H9 (cell line): ENCODE data around the gene TBC1D8. TPM values are rescaled to one million over a fixed set of nuclear protein-coding genes. Genes with fewer than 3 reads are reported as not detected.

Source experiments
- DNase-seq: peaks from one replicate; pipeline ENCODE4 v3.0.0-alpha.2; 2017
- H2AFZ ChIP-seq: one replicate; pipeline ENCODE4 v1.6.1; 2013; ENCODE audit warnings: mild to moderate bottlenecking, low read length, control low read depth, moderate library complexity
- H2AK5ac ChIP-seq: 2 replicates; pipeline ENCODE4 v1.6.1; 2013; ENCODE audit warnings: low read length, control low read depth, mixed read lengths; ENCODE audit not compliant: insufficient read length
- H2BK120ac ChIP-seq: one replicate; pipeline ENCODE4 v1.6.1; 2013; ENCODE audit warnings: low read depth, mild to moderate bottlenecking, low read length, control low read depth, inconsistent platforms; ENCODE audit not compliant: poor library complexity, severe bottlenecking
- H2BK12ac ChIP-seq: 2 replicates; pipeline ENCODE4 v1.6.1; 2013; ENCODE audit warnings: low read length, control low read depth, mixed read lengths, low read depth; ENCODE audit not compliant: insufficient read length
- H2BK15ac ChIP-seq: 2 replicates; pipeline ENCODE4 v1.6.1; 2013; ENCODE audit warnings: low read depth, low read length, control low read depth
- H2BK20ac ChIP-seq: one replicate; pipeline ENCODE4 v1.6.1; 2013; ENCODE audit warnings: low read depth, mild to moderate bottlenecking, low read length, control low read depth, inconsistent platforms; ENCODE audit not compliant: poor library complexity, severe bottlenecking
- H2BK5ac ChIP-seq: 2 replicates; pipeline ENCODE4 v1.6.1; 2013; ENCODE audit warnings: low read length, control low read depth, mixed read lengths; ENCODE audit not compliant: insufficient read length
- H3K14ac ChIP-seq: 2 replicates; pipeline ENCODE4 v1.6.1; 2013; ENCODE audit warnings: low read length, control low read depth; ENCODE audit not compliant: insufficient read depth
- H3K18ac ChIP-seq: 2 replicates; pipeline ENCODE4 v1.6.1; 2013; ENCODE audit warnings: low read depth, mild to moderate bottlenecking, mixed read lengths, low read length, control low read depth; ENCODE audit not compliant: insufficient read length
- H3K23ac ChIP-seq: 2 replicates; pipeline ENCODE4 v1.6.1; 2013; ENCODE audit warnings: low read length, control low read depth, mixed read lengths, low read depth; ENCODE audit not compliant: insufficient read length
- H3K23me2 ChIP-seq: 2 replicates; pipeline ENCODE4 v1.6.1; 2013; ENCODE audit warnings: low read depth, mild to moderate bottlenecking, mixed read lengths, low read length, control low read depth; ENCODE audit not compliant: insufficient read length, poor library complexity, severe bottlenecking
- H3K27ac ChIP-seq: 2 replicates; pipeline ENCODE4 v1.5.1; 2013; ENCODE audit warnings: low read length, control low read depth, mixed read lengths, low read depth; ENCODE audit not compliant: insufficient read length
- H3K27me3 ChIP-seq: 2 replicates; pipeline ENCODE4 v1.6.1; 2013; ENCODE audit warnings: low read length, control low read depth, inconsistent platforms; ENCODE audit not compliant: insufficient read depth
- H3K4ac ChIP-seq: 2 replicates; pipeline ENCODE4 v1.6.1; 2013; ENCODE audit warnings: low read depth, mild to moderate bottlenecking, control low read depth, inconsistent platforms, low read length, moderate library complexity
- H3K4me1 ChIP-seq: 2 replicates; pipeline ENCODE4 v1.6.1; 2013; ENCODE audit warnings: low read length, control low read depth, inconsistent platforms; ENCODE audit not compliant: insufficient read depth
- H3K4me2 ChIP-seq: 2 replicates; pipeline ENCODE4 v1.6.1; 2013; ENCODE audit warnings: low read length, control low read depth, mixed read lengths; ENCODE audit not compliant: insufficient read length, insufficient read depth
- H3K56ac ChIP-seq: 2 replicates; pipeline ENCODE4 v1.6.1; 2013; ENCODE audit warnings: low read depth, mild to moderate bottlenecking, mixed read lengths, low read length, control low read depth; ENCODE audit not compliant: insufficient read length
- H3K79me1 ChIP-seq: 2 replicates; pipeline ENCODE4 v1.6.1; 2013; ENCODE audit warnings: low read depth, mild to moderate bottlenecking, moderate library complexity, low read length, control low read depth, inconsistent platforms; ENCODE audit not compliant: insufficient read depth, poor library complexity, severe bottlenecking
- H3K79me2 ChIP-seq: 2 replicates; pipeline ENCODE4 v1.6.1; 2013; ENCODE audit warnings: low read length, control low read depth, inconsistent platforms; ENCODE audit not compliant: insufficient read depth
- H3K9ac ChIP-seq: 2 replicates; pipeline ENCODE4 v1.6.1; 2013; ENCODE audit warnings: low read length, control low read depth, mixed read lengths; ENCODE audit not compliant: insufficient read length; ENCODE audit errors: extremely low read depth
- H3K9me3 ChIP-seq: one replicate; pipeline ENCODE4 v1.6.1; 2013; ENCODE audit warnings: low read depth, low read length, inconsistent platforms; ENCODE audit not compliant: control insufficient read depth
- H3T11ph ChIP-seq: one replicate; pipeline ENCODE4 v1.6.1; 2013; ENCODE audit warnings: mild to moderate bottlenecking, low read length, control low read depth, inconsistent platforms
- H4K20me1 ChIP-seq: one replicate; pipeline ENCODE4 v1.6.1; 2013; ENCODE audit not compliant: control insufficient read depth, insufficient read length, insufficient read depth
- H4K5ac ChIP-seq: 2 replicates; pipeline ENCODE4 v1.6.1; 2013; ENCODE audit warnings: low read depth, mild to moderate bottlenecking, mixed read lengths, low read length, control low read depth; ENCODE audit not compliant: insufficient read length
- H4K8ac ChIP-seq: replicated peaks from 2 replicates; pipeline ENCODE4 v1.6.1; 2013; ENCODE audit warnings: low read length, control low read depth, mixed read lengths, low read depth; ENCODE audit not compliant: insufficient read length
- H4K91ac ChIP-seq: 2 replicates; pipeline ENCODE4 v1.6.1; 2013; ENCODE audit warnings: low read depth, mild to moderate bottlenecking, moderate library complexity, mixed read lengths, low read length, control low read depth; ENCODE audit not compliant: insufficient read length
- H3K27ac Mint-ChIP-seq, 3 experiments: 2 replicates in 2 of 3; 3 replicates in 1 of 3; pipeline ENCODE4 v1.8.0; 2020 to 2021; ENCODE audit warnings: mixed read lengths in 3 of 3, mild to moderate bottlenecking in 1 of 3, moderate library complexity in 1 of 3
- H3K27me3 Mint-ChIP-seq: 2 replicates; pipeline ENCODE4 v1.8.0; 2021; ENCODE audit warnings: low read depth, mild to moderate bottlenecking, moderate library complexity, mixed read lengths
- H3K36me3 Mint-ChIP-seq, 3 experiments: 2 replicates in 2 of 3; 3 replicates in 1 of 3; pipeline ENCODE4 v1.8.0; 2020 to 2021; ENCODE audit warnings: low read depth in 3 of 3, mixed read lengths in 3 of 3; ENCODE audit not compliant: insufficient read depth in 1 of 3
- H3K4me1 Mint-ChIP-seq, 2 experiments: 2 replicates each; pipeline ENCODE4 v1.8.0; 2020; ENCODE audit warnings: mixed read lengths in 2 of 2
- H3K4me3 Mint-ChIP-seq, 2 experiments: 2 replicates in 1 of 2; 3 replicates in 1 of 2; pipeline ENCODE4 v1.8.0; 2020 to 2021; ENCODE audit warnings: mild to moderate bottlenecking in 2 of 2, mixed read lengths in 2 of 2, moderate library complexity in 1 of 2
- H3K9me3 Mint-ChIP-seq, 2 experiments: 2 replicates in 1 of 2; 3 replicates in 1 of 2; pipeline ENCODE4 v1.8.0; 2020; ENCODE audit warnings: mild to moderate bottlenecking in 2 of 2, mixed read lengths in 2 of 2, moderate library complexity in 1 of 2
- WGBS: extraction: QIAGEN DNeasy Blood & Tissue Kit; methylation state at CpG from one replicate; pipeline ENCODE4 v1.1.7; 2013; ENCODE audit warnings: missing lambda C conversion rate, low lambda C conversion rate, mixed read lengths; ENCODE audit not compliant: insufficient read length; ENCODE audit errors: extremely low coverage; 5-methylcytosine and 5-hydroxymethylcytosine counted together
- total RNA-seq: library from RNA; stranded (reverse); gene quantifications from 2 replicates; pipeline ENCODE4 v1.2.1, GENCODE V29; 2021
- TF ChIP-seq, protein P1 (sequence below): fragments of 200-600 bp; sonication (generic); conservative IDR thresholded peaks from 3 replicates; pipeline ENCODE4 v1.8.0; 2021; ENCODE audit warnings: antibody characterized with exemption, mild to moderate bottlenecking

Gene TBC1D8
- total RNA-seq, 1 experiment from 2014 or later, result 16.6 TPM

DNA sequence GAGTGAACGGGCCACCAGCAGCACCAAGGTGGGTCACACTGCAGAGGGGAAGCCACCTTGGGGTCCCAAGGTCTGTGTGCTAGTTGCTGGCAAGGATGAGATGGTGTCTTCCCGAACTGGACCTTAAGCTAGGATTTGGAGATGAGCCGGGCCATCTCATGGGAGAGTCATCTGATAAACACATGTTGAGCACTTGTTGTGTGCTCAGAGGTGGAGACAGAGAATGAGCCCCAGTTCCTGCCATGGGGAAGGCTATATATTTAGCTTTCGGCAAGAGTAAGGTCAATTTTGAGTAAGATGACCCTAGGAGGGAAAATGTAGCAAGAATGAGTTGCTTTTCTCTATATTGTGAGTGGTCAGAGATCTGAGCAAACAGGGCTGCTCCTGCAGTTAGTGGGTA is 190.5 kb downstream of the TBC1D8 start:
- H3K23me2 ChIP-seq, result no peaks in the 10 kb centered on the region
- no peak overlapping the region for H2BK20ac ChIP-seq
- TF ChIP-seq, protein P1, sequence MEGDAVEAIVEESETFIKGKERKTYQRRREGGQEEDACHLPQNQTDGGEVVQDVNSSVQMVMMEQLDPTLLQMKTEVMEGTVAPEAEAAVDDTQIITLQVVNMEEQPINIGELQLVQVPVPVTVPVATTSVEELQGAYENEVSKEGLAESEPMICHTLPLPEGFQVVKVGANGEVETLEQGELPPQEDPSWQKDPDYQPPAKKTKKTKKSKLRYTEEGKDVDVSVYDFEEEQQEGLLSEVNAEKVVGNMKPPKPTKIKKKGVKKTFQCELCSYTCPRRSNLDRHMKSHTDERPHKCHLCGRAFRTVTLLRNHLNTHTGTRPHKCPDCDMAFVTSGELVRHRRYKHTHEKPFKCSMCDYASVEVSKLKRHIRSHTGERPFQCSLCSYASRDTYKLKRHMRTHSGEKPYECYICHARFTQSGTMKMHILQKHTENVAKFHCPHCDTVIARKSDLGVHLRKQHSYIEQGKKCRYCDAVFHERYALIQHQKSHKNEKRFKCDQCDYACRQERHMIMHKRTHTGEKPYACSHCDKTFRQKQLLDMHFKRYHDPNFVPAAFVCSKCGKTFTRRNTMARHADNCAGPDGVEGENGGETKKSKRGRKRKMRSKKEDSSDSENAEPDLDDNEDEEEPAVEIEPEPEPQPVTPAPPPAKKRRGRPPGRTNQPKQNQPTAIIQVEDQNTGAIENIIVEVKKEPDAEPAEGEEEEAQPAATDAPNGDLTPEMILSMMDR, result no peak
- Mint-ChIP-seq H3K36me3 (no peaks in the 10 kb centered on the region), H3K4me1 (peaks cover 6 to 14% of the 10 kb centered on the region in 2 experiments; a peak in 1 of 4 replicates), H3K9me3 (no peaks in the 10 kb centered on the region), H3K4me3 (no peak overlapping the region), H3K27me3 (no peaks in the 10 kb centered on the region; the same call in none of the 2 replicates), H3K27ac (no peak overlapping the region; a peak in 1 of 7 replicates)
- H3K9ac ChIP-seq, result no peak overlapping the region
- no peak overlapping the region for H3K27ac ChIP-seq
- H4K8ac ChIP-seq, result no peak overlapping the region
- no peak overlapping the region for H2BK5ac ChIP-seq
- H2AFZ ChIP-seq, result no peak overlapping the region
- H3K18ac ChIP-seq, result no peak overlapping the region
- H3K4me2 ChIP-seq, result no peak overlapping the region
- no peak overlapping the region for H2BK15ac ChIP-seq
- H3K56ac ChIP-seq, result no peak overlapping the region
- no peak overlapping the region for H3K23ac ChIP-seq
- no peaks in the 10 kb centered on the region for H3K79me1 ChIP-seq
- no peak overlapping the region for H2BK12ac ChIP-seq
- H3K27me3 ChIP-seq, result no peaks in the 10 kb centered on the region
- H3K4ac ChIP-seq, result no peak overlapping the region
- no peaks in the 10 kb centered on the region for H4K20me1 ChIP-seq
- H3K4me1 ChIP-seq, result no peaks in the 10 kb centered on the region
- H2BK120ac ChIP-seq, result no peak overlapping the region
- no peak overlapping the region for H2AK5ac ChIP-seq
- WGBS, result no CpG with 5 or more reads among the region's 4 CpGs
- H3K14ac ChIP-seq, result no peak overlapping the region
- no peak for DNase-seq
- H4K5ac ChIP-seq, result no peak overlapping the region
- no peaks in the 10 kb centered on the region for H3K9me3 ChIP-seq
- H3K79me2 ChIP-seq, result no peaks in the 10 kb centered on the region
- no peak overlapping the region for H4K91ac ChIP-seq
- no peak overlapping the region for H3T11ph ChIP-seq
